Myocyte (in vitro differentiated cells): ENCODE measurements around the gene DNAJC25. TPM values are rescaled to one million over a fixed set of nuclear protein-coding genes. Genes with fewer than 3 reads are reported as not detected.
A peak's percentile ranks its signal among the peaks of the same experiment; 100 is the strongest.

Source experiments
- DNase-seq: peaks from one replicate; pipeline ENCODE4 v3.0.0-alpha.2; 2012; ENCODE audit warnings: low read depth
- total RNA-seq: library from RNA; depleted of rRNA; stranded (reverse); fragments of >200 nt; gene quantifications from 2 replicates; pipeline ENCODE4 v1.2.3, GENCODE V29; 2014

DNAJC25 gene
- total RNA-seq, 1 donor from 2014 or later, result 9.3 TPM

DNA sequence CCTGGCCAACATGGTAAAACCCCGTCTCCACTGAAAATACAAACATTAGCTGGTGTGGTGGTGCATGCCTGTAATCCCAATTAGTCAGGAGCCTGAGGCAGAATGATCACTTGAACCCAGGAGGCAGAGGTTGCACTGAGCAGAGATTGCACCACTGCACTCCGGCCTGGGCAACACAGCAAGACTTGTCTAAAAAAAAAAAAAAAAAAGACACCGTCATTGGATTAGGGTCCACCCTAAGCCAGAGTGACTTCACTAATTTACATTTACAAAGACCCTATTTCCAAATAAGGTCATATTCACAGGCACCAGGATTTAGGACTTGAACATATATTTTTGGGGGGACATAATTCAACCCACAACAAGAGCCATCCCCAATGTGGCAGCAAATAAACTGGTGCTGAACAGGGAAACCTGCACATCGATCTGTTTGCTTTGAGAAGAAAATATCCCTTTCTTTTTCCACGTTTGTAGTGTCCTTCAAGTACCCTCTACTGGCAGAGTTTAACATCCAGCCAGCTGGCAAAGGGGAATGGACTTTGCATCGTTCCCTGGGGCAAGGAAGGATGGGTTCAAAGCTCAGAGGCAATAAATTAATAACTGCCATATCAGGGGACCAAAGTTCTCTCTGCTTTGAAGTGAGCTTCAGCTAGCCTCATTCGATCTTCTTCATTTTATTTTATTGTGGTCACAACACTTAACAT is 3.7 kb upstream of the DNAJC25 start:
- DNase-seq, result no peak

DNA sequence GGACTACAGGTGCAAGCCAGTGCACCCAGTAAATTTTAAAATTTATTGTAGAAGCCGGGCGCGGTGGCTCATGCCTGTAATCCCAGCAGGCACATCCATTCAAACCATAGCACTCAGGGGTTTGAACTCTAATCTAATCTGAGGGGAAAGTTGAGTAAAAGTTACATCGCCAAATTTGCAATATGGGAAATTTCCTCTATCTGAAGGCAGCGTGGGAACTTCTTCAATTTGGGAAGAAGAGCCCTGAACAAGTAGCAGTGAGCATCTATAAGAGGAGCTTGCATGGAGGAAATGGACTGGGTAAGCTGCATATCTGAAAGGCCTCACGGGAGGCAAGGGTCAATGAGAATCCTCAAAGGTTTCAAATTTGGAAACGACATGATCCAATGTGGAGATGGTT is 2.7 kb upstream of the DNAJC25 start:
- DNase-seq, result no peak

DNA sequence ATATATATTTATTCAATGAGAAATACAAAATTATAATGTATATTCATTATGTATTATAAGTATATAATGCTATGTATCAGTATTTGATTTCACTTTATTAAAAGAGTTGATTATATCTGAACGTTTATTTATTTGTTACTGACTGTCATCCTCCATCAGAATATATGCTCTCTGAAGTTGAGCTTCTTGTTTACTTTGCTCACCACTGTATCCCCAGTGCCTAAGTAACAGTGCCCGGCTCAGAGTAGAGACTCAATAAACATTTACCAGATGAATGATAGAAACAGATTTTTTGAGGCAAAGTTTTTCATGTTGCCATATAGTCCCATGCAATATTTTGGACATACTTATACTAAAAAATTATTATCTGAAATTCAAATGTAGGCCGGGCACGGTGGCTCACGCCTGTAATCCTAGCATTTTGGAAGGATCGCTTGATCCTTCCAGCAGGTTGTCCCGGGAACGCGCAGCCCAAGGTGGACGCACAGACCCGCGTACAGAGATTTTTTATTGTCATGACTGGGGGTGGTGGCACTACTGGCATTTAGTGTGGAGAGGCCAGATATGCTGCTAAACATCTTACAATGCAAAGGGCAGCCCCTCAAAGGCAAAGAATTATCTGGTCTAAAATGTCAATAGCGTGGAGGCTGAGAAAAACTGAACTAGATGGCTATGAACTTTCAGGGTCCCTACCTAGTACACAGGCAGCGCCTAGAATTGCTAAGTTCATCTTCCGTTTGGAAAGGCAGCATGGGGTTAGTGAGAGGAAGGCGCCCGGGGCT is 761 bp upstream of the DNAJC25 start:
- DNase-seq, result no peak

DNA sequence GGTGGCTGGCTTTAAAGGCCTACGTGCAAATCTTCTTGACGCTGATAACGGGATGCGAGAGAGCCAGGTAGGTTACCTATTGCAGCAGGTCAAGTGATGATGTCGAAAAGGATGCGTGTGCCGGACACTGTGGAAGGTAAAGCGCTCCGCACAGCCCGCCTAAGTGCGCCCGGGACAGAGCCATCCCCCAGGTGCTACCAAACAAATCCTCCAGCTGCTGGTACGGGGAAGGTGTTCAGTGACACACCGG is 245 bp upstream of the DNAJC25 start:
- no peak for DNase-seq

DNA sequence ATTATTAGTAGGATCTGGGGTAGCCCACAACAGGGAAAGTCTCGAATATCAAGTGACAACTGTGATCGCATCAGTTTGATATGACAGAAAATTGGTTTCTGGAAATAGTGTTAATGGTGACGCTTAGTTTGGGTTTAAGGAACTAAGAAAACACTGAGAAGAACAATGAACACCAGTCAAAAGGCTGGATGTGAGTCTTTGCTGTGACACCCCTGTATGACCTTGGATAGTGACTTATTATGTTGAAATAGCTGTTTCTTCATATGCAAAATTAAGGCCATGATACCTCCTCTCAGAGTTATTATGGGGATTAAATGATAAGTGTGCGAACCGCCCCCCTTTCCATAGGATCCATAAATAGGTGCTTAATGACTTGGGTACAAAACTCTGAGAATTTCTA is 926 bp downstream of the DNAJC25 start:
- no peak for DNase-seq

DNA sequence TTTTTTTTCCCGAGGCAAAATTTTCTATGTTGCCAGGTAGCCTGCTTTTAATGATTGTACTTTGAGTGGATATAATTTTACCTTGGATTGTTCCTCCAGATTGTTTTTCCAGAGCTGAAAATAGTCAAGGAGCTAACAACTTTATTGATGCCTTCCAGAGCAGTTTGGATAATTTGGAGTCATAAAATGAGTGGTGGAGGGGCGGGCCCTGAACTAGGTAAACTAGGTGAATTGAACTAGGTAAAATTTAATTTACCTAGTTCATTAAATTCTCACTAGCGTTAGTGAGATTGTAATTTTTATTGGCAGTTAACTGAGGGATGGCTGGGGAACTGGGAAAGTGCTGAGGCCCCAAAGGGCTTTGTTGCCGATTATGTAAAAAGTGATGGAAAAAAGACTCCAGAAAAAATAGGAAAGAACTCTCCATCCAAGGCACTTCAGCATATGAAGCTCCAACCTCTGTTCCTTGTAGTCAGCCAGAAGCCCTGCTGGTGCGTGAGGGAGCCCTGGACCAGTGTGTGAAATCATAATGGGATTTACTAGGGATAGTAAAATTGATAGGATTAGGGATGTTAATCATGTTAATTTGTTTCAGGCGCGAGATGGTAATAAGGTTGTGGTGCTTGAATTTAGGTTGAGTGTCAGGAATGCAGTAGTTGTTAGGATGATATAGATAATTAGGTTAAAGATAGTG is 1.7 kb downstream of the DNAJC25 start:
- DNase-seq, result no peak

DNA sequence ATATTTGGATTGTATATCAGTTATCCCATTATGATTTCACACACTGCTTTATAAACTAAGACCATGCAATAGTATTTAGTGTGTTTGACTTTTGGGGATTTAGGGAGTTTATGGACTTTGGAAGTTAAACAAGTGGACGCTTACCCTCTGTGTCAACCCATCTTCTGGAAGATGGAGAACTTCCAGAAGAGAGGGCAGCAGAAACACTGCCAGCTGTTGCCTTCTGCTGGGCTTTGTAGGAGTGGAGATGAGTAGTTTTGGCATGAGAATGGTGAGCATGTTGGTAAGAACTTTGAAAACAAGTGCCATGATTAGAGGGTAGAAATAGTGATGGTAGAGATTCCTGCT is 2.2 kb downstream of the DNAJC25 start:
- DNase-seq, result peak; percentile 35

DNA sequence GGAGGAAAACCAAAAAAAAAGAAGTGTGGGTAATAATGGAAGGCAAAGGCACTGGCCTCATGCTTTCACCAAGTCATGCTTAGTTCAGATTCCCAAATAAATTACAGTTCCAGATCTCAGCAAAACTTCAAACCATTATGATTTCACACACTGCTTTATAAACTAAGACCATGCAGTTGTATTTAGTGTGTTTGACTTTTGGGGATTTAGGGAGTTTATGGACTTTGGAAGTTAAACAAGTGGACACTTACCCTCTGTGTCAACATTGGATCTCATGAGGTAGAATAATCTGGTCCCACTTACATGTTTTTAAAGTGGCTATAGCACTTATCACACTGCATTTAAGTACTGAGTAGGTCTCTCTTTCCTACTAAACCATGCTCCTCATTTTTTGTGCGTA is 3.7 kb downstream of the DNAJC25 start:
- DNase-seq, result no peak

DNA sequence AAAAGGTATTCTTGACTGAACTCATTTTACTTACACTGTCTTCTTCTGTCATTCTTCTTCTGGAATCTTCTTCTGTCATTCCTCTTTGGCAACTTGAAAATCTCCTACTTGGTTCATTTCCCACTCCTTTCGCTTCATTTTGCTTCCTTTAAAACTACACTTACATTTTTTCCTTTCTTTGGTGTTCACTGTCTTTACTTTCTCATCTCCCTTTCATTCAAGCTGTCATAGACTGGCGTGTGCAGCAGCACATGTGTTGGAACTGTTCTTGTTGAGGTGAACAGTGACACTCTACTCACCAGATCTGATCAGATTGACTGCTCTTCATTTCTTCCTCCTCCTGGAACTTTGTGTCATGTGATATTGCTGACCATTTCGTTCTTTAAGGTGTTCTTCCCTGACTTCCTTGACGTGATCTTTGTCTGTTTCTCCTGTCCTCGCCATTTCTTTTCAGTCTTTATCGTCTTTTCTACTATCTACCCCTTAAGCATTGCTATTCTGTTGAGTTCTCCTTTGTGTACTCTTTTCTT is 6.4 kb downstream of the DNAJC25 start:
- DNase-seq, result no peak

DNA sequence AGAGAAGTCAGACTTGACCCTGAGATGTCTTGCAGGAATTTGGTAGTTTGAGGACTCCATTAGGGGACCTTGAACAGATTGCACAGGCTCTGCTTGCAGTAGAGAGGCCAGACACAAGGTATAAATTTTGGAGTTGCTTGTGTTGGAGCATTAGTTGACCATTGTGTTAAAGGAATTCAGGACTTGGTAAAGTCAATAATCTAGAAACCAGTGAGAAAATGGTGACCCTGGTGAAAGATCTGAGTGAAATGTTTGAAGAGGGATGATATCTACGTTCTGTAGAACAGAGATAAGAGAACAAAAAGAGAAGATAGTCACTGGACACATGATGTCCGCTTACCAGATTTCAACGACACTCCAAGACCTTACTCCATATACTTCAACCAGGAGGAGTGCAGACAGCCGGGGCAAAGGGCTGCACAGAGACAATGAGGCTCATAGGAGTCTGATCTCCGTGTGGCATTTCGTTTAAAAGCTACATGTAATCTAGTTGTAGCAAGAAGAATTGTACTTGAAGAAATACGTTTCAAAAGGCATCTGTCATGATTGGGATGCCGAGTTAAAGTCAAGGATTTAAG is 13.2 kb downstream of the DNAJC25 start:
- no peak for DNase-seq

DNA sequence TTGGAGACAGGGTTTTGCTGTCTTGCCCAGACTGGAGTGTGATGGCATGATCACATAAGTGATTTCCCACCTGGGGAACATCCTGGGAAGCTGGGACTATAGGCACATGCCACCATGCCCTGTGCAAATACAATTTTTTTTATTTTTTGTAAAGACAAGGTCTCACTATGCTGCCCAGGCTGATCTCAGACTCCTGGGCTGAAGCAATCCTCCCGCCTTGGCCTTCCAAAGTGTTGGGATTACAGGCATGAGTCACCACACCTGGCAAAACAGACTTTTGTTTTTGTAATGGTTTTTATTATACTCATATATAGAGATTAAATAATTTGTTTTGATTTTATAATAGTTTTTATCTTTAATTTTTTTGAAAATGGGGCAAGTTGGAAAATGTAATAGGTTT is 14.7 kb downstream of the DNAJC25 start:
- no peak for DNase-seq

DNA sequence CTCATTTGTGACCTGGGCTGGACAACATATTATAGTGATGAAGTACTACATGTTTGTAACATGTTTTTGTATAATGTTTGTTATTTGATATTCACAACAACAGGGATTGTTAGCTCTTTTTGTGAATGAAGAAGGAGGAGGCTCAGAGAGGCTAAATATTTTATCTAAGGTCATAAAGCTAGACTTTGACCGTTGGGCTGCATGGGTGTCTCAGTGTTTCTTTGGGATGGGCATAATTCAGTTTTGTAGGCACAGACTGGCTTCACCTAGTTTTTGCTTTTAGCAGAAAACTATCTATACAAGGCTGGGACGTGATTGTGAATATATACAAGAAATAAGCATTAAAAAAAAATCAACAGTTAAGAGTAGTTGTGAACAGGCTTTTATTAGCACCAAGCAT is 15.3 kb downstream of the DNAJC25 start:
- DNase-seq, result no peak

DNA sequence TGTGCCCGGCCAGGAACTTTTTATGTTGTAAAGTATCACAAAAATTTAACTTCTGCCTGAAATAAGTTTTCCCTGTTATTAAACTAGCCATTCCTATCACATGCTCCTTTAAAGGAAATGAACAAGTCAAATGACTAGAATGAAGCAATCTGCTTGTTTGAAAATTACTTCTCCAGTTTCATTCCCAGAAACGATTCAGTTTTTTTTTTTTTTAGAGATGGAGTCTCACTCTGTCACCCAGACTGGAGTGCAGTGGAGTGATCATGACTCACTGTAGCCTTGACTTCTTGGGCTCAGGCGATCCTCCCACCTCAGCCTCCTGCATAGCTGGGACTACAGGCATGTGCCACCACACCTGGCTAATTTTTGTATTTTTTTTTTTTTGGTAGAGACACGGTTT is 16.9 kb downstream of the DNAJC25 start:
- no peak for DNase-seq

DNA sequence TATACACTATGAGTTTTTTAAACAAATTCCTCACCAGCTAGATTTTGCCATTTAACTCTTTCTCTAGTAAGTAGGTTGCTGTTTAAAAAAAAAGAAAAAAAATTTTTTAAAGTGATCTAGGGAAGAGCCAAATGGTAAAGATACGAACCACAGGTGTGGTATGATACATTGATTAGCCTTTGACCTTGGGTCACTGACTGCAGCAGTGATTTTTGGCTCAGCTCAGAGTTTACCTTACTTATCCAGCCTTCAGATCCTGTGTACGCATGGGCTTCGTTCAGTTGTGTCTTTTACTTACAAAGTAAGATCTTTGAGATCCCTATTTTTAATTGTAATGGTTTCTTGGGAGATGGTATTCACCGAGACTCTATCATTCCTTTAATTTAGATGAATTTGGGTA is 17.9 kb downstream of the DNAJC25 start:
- no peak for DNase-seq

DNA sequence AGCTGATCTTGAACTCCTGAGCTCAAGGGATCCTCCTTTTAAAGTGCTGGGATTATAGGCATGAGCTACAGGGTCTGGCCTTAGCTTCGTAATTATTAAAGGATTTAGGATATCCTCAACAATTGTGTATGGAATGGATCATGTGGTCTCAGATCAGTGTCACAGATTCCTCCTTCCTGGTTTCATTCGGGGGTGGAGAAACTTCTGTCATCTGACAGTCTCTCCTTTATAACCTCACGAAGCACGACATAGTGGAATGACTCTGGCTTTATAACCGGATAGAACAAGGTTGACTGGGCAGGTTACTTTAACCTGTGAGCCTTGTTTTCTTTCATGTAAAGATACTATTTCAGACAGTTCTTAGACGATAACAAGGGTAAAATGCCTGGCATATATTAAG is 25.9 kb downstream of the DNAJC25 start:
- no peak for DNase-seq

DNA sequence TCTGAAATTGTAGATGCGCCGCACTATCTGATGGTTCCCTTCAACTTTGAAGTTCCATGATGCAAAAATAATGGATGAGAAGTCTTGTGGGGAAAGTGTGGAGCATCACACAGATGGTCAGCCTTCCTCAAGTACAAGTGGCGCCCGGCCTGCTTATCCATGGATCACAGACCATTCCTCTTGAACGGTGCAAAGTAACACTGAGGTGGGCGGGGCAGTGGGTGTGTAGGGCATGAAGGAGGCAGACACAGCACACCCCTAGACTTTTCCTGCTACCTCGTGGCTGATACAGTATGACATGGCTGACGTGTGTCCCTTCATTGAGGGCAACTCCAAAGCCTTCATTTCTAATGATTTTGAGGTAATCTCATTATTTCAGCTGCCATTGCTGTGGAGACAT is 27.8 kb downstream of the DNAJC25 start:
- no peak for DNase-seq

DNA sequence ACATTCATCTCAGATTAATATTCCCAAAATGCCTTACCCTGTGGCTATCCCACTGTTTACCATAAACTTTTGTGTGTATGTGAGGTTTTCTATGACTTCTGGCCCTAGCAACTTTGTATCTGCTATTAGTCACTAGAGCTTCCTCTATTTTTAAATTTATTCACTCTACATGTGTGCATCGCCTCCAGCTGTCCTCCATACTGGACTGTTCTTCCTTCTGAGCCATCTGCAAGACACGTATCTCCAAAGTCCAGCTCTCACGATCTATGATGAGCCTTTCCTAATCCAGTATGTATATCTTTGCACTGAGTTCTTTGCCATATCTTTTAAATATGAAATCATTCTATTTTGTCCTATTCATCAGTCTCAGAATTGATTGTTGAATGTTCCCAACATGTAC is 28.6 kb downstream of the DNAJC25 start:
- no peak for DNase-seq

DNA sequence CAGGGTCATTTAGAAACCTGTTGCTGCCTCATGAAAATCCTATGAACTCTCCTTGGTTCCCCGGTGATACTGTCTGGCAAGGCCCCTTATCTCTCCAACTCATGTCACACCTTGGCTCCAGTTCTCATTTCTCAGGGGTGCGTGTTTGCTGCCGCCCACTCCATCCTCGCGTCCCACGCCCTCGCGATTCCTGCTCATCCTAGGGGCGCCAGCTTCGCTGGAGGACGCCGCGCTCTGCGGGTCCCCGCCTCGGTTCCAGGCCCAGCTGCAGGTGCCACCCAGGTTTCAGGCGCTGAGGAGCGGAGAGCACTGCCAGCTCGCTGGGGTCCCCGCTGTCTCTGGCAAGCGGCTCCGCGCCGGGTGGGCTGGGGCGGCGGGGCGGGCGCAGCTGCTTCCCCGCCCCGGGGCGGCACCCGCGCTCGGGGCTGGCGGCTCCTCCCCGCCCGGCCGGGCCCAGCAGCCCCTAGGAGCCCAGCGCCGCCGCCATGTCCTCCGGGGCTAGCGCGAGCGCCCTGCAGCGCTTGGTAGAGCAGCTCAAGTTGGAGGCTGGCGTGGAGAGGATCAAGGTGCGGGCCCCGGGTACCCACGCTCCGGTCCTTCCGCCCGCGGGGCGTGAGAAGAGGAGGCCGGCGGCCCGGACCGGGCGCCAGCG is 30.1 kb downstream of the DNAJC25 start, which contains the start of gene GNG10:
TSS of gene GNG10 (plus strand) at position 456 of the 652 bp plus-strand sequence. CDS start at position 486, 30 bp downstream.
- DNase-seq, result peak; percentile 72

DNA sequence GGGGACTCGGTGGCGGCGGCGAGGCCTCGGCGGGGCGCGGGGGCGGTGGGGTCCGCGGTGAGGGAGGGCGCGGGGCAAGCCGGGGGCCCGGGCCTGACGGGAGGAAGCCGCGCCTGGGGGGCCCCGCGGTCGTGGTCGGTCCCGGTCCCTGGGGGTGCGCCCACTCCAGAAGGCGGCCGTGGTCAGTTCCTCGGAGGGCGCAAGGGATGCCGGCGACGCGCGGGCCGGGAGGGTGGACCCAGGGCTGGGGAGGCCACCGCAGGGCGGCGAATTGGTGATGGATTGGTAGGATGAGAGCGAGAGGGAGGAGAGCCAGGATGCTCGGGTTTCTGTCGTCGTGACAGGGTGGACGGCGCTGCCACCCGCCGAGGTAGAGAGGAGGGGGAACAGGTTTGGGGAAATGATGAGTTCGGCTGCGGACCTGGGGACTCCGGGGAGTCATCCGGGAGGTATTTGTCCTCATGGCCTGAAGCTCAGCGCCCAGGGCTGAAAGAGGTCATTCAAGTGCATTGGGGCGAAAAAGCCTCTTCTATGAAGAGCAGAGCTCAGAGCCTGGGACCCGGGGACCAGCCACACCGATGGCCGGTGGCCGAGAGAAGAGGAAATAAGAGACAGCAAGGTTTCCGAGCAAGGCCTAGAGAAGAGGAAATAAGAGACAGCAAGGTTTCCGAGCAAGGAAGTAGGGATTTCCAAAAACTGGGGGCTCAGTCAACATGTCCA is 30.8 kb downstream of the DNAJC25 start:
- DNase-seq, result peak; percentile 61

DNA sequence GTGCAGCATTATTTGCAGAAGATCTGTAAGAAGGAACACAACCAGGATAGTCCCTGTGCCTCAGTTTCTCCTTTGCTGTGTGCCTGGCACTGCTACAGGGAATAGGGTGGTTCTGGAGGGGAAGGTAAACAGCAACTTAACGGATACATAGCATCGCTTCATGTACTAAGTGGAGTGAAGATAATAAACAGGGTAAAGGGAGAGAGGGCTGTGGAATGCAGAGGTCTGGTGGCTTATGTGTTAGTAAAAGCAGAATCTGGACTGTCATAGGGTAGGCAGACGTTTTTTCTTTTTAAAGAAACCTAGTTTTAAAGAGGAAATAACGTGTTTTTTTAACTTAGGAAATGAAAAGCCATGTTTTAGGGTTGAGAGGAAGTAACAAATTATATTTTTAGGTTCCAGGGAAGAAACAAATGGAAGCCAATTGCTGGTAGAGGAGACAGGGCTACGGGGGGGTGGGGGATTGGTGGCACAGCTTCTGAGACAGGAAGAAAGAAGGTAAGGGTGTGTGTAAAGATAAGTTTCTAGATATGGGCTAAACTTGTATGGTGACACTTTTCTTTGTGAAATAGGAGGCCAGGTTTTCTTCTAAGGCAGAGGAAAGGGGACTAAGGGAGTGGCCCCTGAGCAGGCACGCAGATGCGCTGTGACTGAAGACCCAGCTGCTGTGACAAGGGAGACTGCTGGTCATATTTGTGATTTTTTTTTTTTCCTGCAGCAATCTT is 31.6 kb downstream of the DNAJC25 start:
- no peak for DNase-seq
